Tibial nerve (tissue), 4 donors: ENCODE results near the gene SCUBE3.

Source experiments
- CTCF ChIP-seq, 5 experiments: fragments of 200-600 bp in 3 of 5; fragments of 450-650 bp in 2 of 5; sonication (generic) in 3 of 5; IDR thresholded peaks; one replicate each; pipeline ENCODE4 v1.5.1; 2016 to 2019; ENCODE audit warnings: antibody characterized with exemption in 5 of 5, mild to moderate bottlenecking in 3 of 5, moderate library complexity in 2 of 5
- EP300 ChIP-seq, 2 donors: sonication (generic); formaldehyde crosslinking; IDR thresholded peaks; one replicate each; pipeline ENCODE4 v1.6.1; 2017; ENCODE audit warnings: antibody characterized with exemption in 2 of 2, mild to moderate bottlenecking in 1 of 2
- POLR2A ChIP-seq, 2 donors: fragments of 450-650 bp; IDR thresholded peaks; one replicate each; pipeline ENCODE4 v1.6.1; 2017; ENCODE audit warnings: antibody characterized with exemption in 2 of 2, mild to moderate bottlenecking in 2 of 2, moderate library complexity in 2 of 2

- TF ChIP-seq CTCF (IDR thresholded peaks at IDR 0.05) (no peak), POLR2A (IDR thresholded peaks at IDR 0.05) (no peak), EP300 (IDR thresholded peaks at IDR 0.05) (no peak)
These were observed 85.9 kb downstream of the SCUBE3 start for GRCh38 chr6:35299674-35300073.
